Posterior cingulate gyrus (tissue), 11 donors: ENCODE measurements around the gene CDK5RAP3.
"Not testable (repeated sequence)": the region's sequence is repeated elsewhere in the genome, so short reads cannot be mapped to it uniquely, and the experiment has no call there.

Experiments
- DNase-seq, 10 donors: peaks; one replicate each; pipeline versions ENCODE4 v3.0.0 to v3.0.0-alpha.2; 2020 to 2021; ENCODE audit warnings: mixed read lengths in 3 of 10
- intact Hi-C: fragments of 100-400 bp; cut with DNase I; formaldehyde crosslinking; loops from one replicate; pipeline ENCODE4 v1.15.1; 2023

CDK5RAP3 gene

DNA sequence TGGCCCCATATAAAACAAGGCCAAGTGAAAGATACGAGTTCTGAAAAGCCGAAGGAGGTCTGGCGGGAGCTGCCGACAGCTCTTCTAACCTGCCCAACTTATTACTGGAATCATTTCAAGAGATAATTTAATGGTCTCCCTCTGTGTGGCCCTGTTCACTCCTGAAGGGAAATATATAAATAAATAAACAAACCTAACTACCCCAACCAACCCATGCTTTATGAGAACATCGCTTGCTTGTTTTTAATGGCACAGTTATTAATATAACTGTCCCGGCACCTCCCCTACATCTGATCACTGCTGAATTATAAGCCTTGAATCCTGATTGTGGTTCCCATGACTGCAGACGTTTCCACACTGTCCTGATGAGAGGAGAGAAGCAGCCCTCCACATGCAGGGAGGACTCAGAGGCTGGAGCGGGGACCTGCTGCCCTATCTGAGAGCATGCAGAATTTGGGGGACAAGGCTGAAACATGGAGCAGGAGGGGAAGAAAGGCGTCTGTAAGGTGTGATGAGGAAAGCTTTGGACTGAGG lies 22.2 kb downstream of the CDK5RAP3 start:
- DNase-seq: peak in 1 of 10 donors; percentile 15
- intact Hi-C loops: no loop called here

DNA sequence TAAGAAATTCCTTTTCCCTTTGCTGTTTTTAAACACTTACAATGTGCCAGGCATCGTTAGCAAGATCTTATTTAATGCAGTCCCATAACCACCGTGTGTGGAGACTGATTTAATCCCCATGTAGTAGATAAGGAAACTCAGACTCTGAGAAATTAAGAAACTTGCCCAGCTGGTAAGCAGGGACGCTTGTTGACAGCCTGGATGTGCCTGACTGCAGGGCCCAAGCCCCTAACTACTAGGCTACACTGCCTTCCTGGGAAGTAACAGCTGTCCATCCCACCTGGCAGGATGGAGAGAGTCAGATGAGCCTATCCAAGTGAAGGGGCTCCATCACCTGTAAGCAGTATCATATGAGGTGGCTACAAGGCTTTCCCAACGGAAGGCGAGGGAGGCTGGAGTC lies 23.1 kb downstream of the CDK5RAP3 start:
- intact Hi-C loops: no loop called here
- DNase-seq: peak in 1 of 10 donors; percentile 12

DNA sequence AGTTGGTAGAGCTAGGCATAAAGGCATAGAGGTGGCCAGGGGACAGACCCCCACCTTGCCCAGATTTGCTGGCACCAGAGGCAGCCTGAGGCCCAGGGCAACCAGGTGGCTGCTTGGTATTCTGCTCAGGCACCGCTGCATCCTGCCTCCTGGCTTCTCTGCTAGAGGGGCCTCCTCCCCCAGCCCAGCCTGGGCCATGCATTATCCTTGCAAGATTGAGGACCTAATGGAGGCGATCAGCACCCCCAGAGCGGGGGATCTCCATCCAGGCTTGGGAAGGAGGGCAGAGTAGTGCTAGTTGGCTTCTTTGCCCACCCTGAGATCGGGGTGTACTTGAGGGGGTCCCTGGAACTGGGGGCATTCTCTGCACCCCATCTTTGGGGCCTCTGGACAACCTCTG lies 23.8 kb downstream of the CDK5RAP3 start:
- DNase-seq: peak in 1 of 10 donors; percentile 36

DNA sequence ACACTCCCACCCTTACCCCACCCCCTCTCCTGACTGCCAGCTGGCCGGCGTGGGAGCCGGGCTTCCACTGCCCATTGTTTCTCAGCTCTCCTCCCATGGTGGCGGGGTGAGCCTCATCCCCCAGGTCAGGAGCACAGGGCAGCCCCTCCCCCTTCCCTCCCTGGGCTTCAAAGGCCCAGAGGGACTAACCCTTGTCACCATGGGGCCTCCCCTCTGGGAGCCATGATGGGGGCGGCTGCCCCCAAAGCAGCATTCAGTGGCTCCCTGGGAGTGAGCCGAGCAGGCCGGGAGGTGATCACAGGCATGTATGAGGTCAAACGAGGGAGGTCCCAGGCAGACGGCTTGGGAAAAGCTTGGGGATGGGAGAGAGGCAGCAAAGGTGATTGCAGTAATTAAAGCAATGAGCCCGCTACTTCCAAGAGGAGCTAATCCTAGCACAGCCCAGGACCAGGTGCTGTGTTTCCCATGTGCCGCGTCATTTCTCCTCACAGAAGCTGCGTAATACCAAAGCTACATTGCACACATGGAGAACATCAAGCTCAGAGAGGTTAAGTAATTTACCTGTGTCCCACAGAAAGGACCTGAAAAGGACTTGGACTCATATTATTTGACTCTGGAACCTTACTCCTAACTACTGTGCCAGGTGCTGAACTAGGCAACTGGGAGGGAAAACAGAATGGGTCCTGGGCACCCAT lies 24.5 kb downstream of the CDK5RAP3 start:
- intact Hi-C loops: no loop called here
- peak in 1 of 10 donors; percentile 67 for DNase-seq

More for the DNA sequence above, 23.8 kb downstream of the CDK5RAP3 start:
- intact Hi-C loops: no loop called here

DNA sequence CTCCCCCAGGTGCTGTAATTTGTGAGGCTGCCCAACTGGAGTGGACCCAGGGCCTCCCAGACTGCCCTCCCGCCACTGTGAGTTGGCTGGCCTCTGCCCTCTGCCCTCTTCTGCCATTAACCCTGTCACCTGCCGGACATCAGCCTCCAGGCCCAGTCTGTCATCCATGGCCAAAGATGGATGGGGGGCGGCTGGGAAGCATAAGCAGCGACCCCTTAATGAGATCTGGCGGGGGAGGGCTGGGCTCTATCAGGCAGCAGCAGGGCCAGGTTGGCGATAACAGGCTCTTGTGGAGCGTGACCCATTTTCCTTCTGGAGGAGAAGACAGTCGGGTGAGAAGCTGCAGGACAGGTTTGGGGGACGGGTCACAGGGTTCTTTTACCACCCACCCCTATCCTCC lies 25.3 kb downstream of the CDK5RAP3 start:
- intact Hi-C loops: no loop called here
- DNase-seq: peak in 1 of 10 donors; percentile 63

DNA sequence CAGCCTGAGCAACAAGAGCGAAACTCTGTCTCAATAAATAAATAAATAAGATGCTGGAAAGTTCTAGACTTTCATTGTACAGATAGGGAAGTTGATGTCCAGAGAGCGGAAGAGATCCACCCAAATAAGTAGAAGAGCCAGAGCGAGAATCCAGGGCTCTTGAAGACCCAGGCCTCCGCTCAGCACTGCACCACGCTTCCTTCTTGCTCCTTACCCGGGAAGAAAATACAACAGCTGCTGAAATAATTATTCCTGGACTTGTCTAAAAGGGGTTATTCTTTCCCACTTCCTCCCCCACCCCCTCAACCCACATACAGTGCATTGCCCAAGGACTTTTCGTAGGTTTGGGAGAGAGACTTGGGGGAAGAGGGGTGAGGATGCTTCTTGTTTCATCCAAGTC lies 26.7 kb downstream of the CDK5RAP3 start:
- DNase-seq: peak in 1 of 10 donors; percentile 18
- intact Hi-C loops: no loop called here

DNA sequence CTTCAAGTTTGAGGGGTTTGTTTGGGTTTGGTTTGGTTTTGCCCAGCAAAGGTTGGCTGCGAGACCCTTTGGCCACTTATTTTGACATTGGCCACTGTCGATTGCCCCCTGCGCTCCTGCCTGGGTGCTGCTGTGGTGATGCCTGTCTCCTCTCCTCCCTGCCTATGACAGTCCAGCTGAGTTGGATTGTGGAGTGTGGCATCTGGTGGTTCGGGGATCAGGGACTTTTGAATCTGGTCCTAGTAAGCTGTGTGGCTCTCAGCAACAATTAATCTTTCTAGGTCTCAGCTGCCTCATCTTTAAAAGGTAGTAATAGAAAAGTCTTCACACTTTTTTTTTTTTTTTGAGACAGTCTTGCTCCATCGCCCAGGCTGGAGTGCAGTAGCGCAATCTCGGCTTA lies 27.1 kb downstream of the CDK5RAP3 start:
- DNase-seq: peak in 1 of 10 donors; percentile 34
- intact Hi-C loops: loop anchor here (2.0 kb wide), 1 partner anchor 53 kb away; no protein-coding TSS in a partner anchor

DNA sequence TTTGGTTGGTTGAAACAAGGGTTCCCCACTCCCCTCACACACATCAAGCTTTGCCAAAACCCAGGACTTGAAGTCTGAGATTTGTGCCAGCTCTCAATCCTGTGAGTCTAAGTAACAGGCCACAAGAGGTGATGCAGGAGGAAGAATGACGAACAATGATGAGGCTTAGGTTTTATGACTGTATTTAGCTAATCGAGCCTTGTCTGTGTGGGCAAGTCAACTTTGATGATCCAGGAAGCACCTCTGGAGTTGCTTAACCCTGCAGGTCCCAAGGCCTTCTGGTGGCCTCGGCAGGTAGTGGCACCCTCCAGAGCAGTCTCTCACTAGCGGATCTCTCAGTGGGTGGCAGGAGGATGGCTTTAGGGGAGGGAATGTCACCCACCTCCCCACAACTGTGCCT lies 28.7 kb downstream of the CDK5RAP3 start:
- no peak for DNase-seq
- intact Hi-C loops: loop anchor here (2.0 kb wide), 1 partner anchor 55 kb away; no protein-coding TSS in a partner anchor

DNA sequence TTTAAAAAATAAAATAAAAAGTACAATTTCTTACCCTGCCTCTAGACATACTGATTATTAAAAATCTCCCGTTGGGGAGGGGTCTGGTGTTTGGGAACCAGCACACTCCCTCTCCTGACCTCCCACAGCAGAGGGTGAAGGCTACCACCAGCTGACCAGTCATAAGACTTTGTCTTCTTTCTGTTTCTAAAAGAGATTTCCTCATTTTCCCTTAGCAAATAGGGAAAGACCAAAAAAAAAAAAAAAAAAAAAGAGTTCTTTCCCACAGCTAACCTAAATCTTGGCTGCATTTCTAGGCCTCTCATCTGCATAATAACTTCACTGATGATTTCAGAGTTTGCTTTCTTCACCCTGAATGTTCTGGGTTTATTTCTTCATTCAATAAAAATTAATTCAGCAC lies 30.3 kb downstream of the CDK5RAP3 start:
- no peak for DNase-seq
- intact Hi-C loops: no loop called here

DNA sequence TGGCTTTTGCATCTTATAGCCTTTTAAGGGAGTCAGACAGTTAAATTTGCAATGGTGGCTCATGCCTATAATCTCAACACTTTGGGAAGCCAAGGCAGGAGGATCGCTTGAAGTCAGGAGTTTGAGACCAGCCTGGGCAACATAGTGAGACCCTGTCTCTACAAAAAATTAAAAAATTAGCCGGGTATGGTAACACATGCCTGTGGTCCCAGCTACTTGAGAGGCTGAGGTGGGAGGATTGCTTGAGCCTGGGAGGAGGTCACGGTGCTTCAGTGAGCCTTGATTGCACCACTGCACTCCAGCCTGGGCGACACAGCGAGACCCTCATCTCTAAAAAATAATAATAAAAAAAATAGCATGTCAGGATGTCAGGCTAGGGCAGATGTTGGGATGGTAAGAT lies 30.7 kb downstream of the CDK5RAP3 start:
- intact Hi-C loops, DNase-seq: not testable (repeated sequence)

DNA sequence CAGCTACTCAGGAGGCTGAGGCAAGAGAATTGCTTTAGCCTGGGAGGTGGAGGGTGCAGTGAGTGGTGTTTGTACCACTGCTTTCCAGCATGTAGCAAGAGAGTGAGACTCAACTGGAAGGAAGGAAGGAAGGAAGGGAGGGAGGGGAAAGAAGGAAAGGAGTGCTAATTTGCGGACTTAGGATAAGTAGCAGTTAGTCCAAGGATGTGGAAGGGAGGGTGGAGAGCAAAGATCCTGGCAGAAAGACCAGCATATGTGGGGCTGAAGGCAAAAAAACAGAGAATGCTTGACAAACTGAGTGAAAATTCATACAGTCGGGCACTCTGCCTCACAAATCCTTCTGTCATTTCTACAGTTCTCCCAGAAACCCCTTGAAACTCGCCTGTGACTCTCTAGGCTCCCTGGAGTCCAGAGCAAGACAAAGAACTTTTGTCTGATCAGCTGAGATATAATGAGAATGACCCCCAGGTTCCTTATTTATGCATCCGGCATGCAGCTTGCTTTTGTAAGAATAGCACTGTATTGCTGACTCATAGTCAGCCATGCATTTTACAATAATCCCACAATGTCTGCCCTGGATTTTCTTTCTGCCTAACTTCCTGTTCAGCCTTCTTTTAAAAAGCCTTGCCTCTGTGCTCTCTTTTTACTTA lies 31.5 kb downstream of the CDK5RAP3 start:
- intact Hi-C loops: no loop called here
- DNase-seq: no peak

DNA sequence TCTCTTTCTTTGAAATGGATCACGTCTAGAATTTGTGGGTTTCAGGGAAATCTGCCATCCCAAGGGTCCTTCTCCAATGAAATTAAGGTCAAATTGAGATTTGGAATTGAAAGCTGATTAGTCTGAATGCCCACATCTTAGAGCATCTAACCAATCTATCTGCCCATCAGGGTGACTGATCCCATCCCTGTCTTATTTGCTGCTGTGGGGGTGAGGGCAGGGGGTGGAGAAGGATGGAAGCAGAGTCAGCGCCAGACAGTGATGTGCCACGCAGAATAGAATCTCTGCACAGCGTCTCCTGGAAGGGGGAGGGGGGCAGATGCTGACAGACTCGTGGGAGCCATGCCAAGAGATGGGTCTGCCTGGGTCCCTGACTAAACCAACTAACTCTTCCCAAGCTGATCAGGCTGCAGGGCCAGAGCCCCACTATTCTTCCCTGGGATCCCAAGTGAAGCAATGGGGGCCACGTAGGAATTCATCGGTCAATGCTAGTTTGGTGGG lies 32.1 kb downstream of the CDK5RAP3 start:
- intact Hi-C loops: no loop called here
- no peak for DNase-seq

DNA sequence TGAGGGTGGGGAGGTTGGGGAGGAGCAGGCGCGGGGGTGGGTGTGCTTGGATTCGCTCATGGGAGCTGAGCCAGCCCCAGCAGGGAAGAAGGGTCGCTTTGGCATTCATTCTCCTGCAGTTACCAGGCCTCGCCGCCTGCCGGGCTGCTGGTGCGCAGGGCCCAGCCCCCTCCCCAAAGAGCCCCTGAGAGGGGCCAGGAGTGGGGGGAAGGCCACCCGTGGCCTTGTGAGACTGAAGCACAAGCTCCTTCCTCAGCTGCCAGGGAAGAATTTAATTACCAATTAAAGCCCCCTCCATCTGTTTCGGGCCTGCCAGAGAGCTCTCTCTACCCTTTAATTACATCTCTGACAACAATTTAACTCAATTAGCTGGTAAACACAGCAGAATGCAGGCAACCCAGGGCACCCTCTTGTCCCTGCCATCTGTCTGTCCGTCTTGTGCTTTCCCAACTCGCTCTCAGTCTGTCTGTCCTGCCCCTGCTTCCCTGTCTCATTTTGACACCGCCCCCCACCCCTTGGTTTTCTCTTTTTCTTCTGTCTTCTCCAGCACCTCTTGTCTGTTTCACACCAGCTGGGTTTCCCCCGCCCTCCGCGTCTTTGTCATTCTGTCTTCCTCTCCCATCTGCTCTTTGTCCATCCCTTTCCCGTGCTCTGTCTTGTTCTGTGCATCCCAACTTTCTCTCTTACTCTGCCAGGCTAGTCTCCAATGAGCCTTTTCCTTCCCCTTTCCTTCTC lies 32.7 kb downstream of the CDK5RAP3 start:
- DNase-seq: no peak
- intact Hi-C loops: no loop called here

DNA sequence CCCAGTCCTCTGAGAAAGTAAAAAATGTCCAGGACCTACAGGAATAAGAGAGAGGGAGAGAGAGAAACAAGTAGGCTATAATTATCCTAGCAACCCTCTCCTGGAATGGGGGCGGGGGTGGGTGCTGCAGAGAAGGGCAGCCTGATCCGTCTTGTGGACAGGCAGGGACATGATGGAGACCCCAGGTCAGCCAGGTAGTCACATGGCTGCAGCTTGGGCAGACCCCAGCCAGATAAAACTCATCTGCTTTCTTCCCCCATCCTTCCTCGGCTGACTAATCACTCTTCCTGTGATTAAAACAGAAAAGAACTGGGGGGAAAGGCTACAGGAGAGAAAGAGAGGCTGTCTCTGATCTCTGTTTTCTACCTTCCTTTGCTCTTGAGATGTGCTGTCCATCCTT lies 34.1 kb downstream of the CDK5RAP3 start:
- intact Hi-C loops: no loop called here
- no peak for DNase-seq

DNA sequence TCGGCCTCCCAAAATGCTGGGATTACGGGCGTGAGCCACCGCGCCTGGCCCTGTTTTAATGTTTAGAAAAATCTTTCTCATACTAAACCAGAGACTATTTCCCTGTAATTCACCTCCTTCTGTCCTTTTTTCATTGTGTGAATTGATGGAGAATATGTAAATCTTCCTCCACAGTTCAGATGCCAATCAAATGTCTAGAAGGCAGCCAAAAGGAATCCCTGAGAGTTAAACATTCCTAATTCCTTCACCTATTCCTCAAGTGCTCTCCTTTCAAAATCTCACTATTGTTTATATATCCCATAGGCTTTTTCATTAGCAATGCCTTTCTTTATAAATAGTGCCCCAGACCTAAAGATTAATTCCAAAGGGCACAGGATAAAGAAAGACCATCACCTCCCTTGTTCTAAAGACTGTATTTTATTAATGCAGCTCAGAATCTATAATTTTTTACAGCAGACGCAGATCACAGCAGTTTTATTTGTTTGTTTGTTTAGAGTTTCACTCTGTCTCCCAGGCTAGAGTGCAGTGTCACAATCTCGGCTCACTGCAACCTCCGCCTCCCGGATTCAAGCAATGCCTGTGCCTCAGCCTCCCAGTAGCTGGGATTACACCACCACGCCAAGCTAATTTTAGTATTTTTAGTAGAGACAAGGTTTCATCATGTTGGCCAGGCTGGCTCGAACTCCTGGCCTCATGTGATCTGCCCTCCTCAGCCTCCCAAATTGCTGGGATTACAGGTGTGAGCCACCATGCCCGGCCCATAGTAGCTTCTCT lies 36.2 kb downstream of the CDK5RAP3 start:
- DNase-seq: no peak
- intact Hi-C loops: no loop called here

DNA sequence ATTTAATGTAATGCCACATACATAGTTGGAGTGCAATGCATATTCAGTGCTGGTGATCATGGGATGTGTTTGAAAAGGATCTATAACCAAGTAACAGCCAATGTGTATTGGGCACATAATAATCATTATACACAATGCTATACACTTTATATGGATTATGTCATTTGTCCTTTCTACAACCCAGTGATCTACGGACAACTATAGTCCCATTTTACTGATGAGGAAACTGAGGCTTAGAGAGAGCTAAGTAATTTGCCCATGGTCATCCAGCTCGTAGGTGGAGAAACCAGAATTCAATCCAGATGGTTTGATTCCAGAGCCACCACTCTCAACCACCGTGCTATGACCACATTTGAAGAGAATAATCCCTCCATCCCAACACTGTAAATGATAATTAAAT lies 39.3 kb downstream of the CDK5RAP3 start:
- intact Hi-C loops: no loop called here
- DNase-seq: no peak

DNA sequence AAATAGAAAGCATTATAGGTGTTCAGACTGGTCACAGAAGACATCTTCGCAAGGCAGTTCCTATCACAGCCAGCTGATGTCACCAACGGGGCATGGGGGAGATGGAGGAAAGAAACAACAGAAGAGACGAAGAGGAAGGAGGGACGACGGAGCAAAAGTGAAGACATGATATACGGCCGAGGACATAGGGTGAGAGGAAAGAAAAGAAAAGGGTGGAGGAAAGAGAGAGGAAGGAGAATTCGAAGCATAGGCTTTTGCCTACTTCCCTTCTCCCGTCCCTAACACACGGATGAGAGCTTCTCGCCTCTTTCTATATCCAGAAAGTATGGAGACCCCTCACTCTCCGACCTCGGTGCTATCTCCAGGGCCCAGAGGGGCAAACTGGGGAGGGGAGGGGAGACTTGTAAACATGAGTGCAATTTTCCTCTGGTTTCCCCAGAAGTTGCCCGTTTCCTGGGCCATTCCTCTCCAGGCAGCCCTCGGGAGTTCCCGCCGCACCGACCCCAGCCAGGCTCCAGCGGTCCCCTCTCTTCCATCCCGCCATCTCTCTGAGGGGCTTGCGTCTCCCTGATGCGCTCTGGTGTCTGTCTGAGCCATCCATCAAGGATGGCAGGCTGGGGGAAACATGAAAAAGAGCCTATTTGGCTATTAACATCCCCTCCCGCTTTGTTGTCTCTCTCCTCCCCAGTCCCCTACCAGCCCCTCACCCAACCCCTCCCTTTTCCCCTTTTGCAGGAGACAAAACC lies 40.7 kb downstream of the CDK5RAP3 start:
- intact Hi-C loops: no loop called here
- peak in 1 of 10 donors; percentile 59 for DNase-seq

DNA sequence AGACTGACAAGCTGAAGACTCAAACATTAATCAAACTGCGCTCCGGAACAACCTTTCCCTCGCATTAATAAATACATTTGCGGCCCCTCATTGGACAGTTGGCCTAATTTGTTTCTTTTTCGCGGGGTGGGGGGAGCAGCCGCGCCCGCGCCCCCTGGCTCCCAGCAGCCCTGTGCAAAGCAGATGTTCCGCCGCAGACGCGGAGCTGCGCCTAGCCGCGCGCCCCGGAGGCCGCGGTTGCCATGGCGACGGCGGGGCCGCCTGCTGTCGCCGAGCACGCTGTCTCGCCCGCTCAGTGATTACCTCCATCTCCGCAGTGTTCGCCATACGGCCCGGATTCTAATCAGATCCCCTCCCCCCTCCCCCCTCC lies 41.2 kb downstream of the CDK5RAP3 start:
- intact Hi-C loops: no loop called here
- DNase-seq: peak in 9 of 10 donors; percentile 49 to 96 (median 71)

DNA sequence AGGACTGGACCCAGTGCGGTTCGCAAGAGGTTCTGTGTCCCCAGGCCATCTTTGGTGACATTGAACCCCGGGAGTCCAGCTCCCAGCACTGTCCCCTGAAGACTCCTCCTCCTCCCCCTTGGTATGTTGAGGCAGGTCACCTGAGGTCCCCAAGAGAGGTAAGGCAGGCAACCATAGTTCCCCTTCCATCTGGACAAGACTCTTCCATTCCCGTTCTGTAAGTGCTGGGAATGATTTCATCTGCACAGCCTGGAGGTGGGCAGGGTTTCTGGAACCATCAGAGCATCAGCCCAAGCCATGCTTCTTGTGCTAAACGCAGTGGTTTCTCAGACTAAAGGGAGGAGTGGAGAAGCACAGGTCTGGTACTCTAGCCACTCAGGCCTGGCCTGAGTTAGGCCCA lies 41.7 kb downstream of the CDK5RAP3 start:
- intact Hi-C loops: no loop called here
- peak in 1 of 10 donors; percentile 24 for DNase-seq
